Breast epithelium (tissue), 3 donors: ENCODE data around the gene KRCC1.

Experiments
- POLR2A ChIP-seq: fragments of 450-650 bp; IDR thresholded peaks from one replicate; pipeline ENCODE4 v1.6.1; 2016; ENCODE audit warnings: antibody characterized with exemption, mild to moderate bottlenecking, moderate library complexity
- POLR2AphosphoS5 ChIP-seq, 3 donors: sonication (generic); formaldehyde crosslinking; IDR thresholded peaks; one replicate each; pipeline ENCODE4 v1.6.1; 2017; ENCODE audit warnings: antibody characterized with exemption in 3 of 3
- TF ChIP-seq, protein P1 (sequence below), 3 donors: fragments of 450-650 bp; IDR thresholded peaks; one replicate each; pipeline ENCODE4 v1.5.1; 2016 to 2017; ENCODE audit warnings: antibody characterized with exemption in 3 of 3, mild to moderate bottlenecking in 3 of 3, moderate library complexity in 3 of 3

DNA sequence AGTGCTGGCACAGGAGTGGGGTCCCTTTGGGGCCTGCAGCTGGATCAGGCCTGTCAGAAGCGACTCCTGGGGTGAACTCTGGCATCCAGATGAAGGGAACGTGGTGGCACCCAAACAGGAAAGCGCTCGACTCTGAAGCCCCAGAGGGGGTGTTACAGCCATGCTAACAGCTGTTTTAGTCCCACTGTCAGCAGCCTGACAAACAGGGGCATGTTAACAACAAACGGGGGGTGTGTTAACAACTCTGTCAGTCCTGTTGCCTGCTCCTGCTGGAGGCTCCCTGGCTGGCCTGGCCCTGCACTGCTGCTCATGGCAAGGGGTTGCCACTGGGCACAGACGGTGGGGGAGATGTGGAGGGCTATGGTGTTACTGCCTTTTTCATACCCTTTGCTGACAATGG lies 36.7 kb downstream of the KRCC1 start:
- TF ChIP-seq, protein P1, sequence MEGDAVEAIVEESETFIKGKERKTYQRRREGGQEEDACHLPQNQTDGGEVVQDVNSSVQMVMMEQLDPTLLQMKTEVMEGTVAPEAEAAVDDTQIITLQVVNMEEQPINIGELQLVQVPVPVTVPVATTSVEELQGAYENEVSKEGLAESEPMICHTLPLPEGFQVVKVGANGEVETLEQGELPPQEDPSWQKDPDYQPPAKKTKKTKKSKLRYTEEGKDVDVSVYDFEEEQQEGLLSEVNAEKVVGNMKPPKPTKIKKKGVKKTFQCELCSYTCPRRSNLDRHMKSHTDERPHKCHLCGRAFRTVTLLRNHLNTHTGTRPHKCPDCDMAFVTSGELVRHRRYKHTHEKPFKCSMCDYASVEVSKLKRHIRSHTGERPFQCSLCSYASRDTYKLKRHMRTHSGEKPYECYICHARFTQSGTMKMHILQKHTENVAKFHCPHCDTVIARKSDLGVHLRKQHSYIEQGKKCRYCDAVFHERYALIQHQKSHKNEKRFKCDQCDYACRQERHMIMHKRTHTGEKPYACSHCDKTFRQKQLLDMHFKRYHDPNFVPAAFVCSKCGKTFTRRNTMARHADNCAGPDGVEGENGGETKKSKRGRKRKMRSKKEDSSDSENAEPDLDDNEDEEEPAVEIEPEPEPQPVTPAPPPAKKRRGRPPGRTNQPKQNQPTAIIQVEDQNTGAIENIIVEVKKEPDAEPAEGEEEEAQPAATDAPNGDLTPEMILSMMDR (IDR thresholded peaks at IDR 0.05), result no peak
- TF ChIP-seq POLR2A (no peak), POLR2AphosphoS5 (IDR thresholded peaks at IDR 0.05) (no peak)
